ENCODE measurements around the gene INTU.

Gene INTU

GRCh38 chr4:127667116-127667515, 34.4 kb downstream of the INTU start:
- Mint-ChIP-seq H3K9me3 (no peaks in the 10 kb centered on the region), H3K4me3 (no peak overlapping the region), H3K36me3 (no peaks in the 10 kb centered on the region), H3K4me1 (no peaks in the 10 kb centered on the region), H3K27ac (no peak overlapping the region), H3K27me3 (peaks cover under 1% of the 10 kb centered on the region)
- ATAC-seq (ENCODE audit: low read depth) (no peak), DNase-seq (ENCODE audit: low spot score in 2 of 2) (no peak)

GRCh38 chr4:127667772-127668171, 35.0 kb downstream of the INTU start:
- H3K27me3 Mint-ChIP-seq: peaks cover 1% of the 10 kb centered on the region
- H3K27ac Mint-ChIP-seq: no peak overlapping the region
- no peaks in the 10 kb centered on the region for H3K4me1 Mint-ChIP-seq
- no peak for ATAC-seq (ENCODE audit: low read depth)
- H3K36me3 Mint-ChIP-seq: no peaks in the 10 kb centered on the region
- no peak overlapping the region for H3K4me3 Mint-ChIP-seq
- DNase-seq (ENCODE audit: low spot score in 2 of 2): no peak
- H3K9me3 Mint-ChIP-seq: no peaks in the 10 kb centered on the region

DNA sequence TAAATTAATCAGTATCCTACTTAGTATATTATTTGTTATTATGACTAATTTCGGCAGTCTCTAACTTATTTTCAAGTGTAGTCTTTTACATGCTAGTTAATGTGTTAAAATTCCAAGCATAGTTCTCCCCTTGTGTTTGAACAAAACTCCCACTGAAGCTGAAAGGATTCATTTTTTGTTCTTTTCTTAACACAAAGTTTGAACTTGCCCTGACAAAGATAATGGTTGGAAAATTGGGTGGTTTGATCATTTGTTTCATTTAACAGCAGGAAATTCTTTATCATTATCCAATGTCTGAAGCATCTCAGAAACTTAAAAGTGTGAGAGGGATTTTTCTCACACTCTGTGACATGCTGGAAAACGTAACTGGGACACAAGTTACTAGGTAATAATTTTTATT, 36.0 kb downstream of the INTU start:
- DNase-seq (ENCODE audit: low spot score in 2 of 2): no peak
- no peak overlapping the region for H3K4me3 Mint-ChIP-seq
- no peaks in the 10 kb centered on the region for H3K9me3 Mint-ChIP-seq
- no peak for ATAC-seq (ENCODE audit: low read depth)
- peaks cover 1% of the 10 kb centered on the region for H3K27me3 Mint-ChIP-seq
- no peaks in the 10 kb centered on the region for H3K36me3 Mint-ChIP-seq
- no peak overlapping the region for H3K27ac Mint-ChIP-seq
- H3K4me1 Mint-ChIP-seq: no peaks in the 10 kb centered on the region

- Mint-ChIP-seq H3K36me3 (no peaks in the 10 kb centered on the region), H3K4me3 (no peak overlapping the region), H3K4me1 (no peaks in the 10 kb centered on the region), H3K27me3 (peaks cover 1% of the 10 kb centered on the region), H3K9me3 (no peaks in the 10 kb centered on the region), H3K27ac (no peak overlapping the region)
- no peak for DNase-seq (ENCODE audit: low spot score in 2 of 2)
- ATAC-seq (ENCODE audit: low read depth): no peak
Observed at GRCh38 chr4:127669691-127670090, 36.9 kb downstream of the INTU start.

DNA sequence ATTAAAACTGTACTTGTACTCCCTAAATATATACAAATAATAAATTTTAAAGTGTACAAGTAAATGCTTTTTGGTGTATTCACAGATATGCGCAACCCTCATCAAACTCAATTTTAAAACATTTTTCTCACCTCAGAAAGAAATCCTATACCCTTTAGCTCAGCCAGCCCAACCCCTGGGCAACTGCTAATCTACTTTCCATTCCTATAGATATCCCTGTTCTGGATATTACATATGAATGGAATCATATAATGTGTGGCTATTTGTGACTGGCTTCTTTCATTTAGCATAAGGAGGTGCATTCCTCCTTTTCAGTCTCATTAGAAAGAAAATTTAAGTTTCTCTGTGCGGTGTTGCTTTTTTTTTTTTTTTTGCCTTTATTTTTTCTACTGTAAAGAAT, 39.4 kb downstream of the INTU start:
- DNase-seq (ENCODE audit: low spot score in 2 of 2): no peak
- Mint-ChIP-seq H3K4me1 (no peaks in the 10 kb centered on the region), H3K4me3 (no peak overlapping the region), H3K36me3 (no peaks in the 10 kb centered on the region), H3K9me3 (no peaks in the 10 kb centered on the region), H3K27me3 (peaks cover 3% of the 10 kb centered on the region), H3K27ac (no peak overlapping the region)
- ATAC-seq (ENCODE audit: low read depth): no peak

GRCh38 chr4:127685292-127685691, 52.5 kb downstream of the INTU start:
- H3K36me3 Mint-ChIP-seq: no peaks in the 10 kb centered on the region
- no peak overlapping the region for H3K4me3 Mint-ChIP-seq
- no peak for ATAC-seq (ENCODE audit: low read depth)
- no peak for DNase-seq (ENCODE audit: low spot score in 2 of 2)
- H3K9me3 Mint-ChIP-seq: peaks cover 2% of the 10 kb centered on the region
- H3K27ac Mint-ChIP-seq: no peak overlapping the region
- H3K27me3 Mint-ChIP-seq: no peaks in the 10 kb centered on the region
- H3K4me1 Mint-ChIP-seq: no peaks in the 10 kb centered on the region

DNA sequence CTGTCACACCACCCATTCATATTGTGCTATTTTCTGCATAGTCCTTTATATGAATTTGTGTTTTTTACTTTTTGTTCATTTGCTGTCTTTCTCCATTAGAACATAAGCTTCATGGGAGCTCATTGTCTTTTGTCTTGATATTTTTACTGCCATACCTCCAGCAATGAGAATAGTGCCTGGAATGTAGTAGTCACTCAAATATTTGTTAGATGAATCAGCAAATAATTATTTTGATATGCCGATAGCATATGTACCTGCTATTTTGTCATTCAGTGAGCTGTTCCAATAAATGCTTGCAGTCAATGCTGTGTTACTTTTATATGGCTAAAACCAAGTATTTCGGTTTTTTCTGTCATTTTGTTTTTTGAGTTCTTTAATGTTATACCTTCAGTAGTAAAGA, 53.9 kb downstream of the INTU start:
- Mint-ChIP-seq H3K9me3 (peaks cover 2% of the 10 kb centered on the region), H3K4me1 (no peaks in the 10 kb centered on the region), H3K4me3 (no peak overlapping the region), H3K27ac (no peak overlapping the region), H3K27me3 (no peaks in the 10 kb centered on the region), H3K36me3 (no peaks in the 10 kb centered on the region)
- DNase-seq (ENCODE audit: low spot score in 2 of 2) (no peak), ATAC-seq (ENCODE audit: low read depth) (no peak)

DNA sequence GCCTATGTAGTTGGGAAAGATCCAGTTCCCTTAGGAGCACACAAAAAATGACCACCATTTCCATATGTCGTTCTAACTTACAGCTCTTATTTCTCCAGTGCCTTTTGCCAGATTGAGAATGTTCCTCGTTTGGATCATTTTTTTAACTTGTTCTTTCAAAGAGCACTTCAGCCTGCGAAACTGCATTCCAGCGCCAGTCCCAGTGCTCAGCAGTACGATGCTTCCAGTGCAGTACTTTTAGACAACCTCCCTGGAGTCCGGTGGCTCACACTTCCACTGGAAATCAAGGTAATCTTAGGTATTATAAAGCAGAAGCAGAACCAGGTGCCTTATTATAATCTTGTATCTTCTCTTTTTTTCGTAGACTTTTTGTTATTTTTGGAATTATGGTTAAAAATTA, 54.8 kb downstream of the INTU start:
- H3K27me3 Mint-ChIP-seq: peaks cover 3% of the 10 kb centered on the region
- H3K27ac Mint-ChIP-seq: no peak overlapping the region
- H3K4me3 Mint-ChIP-seq: no peak overlapping the region
- H3K36me3 Mint-ChIP-seq: no peaks in the 10 kb centered on the region
- H3K9me3 Mint-ChIP-seq: peaks cover 2% of the 10 kb centered on the region
- no peaks in the 10 kb centered on the region for H3K4me1 Mint-ChIP-seq
- ATAC-seq (ENCODE audit: low read depth): no peak
- DNase-seq (ENCODE audit: low spot score in 2 of 2): no peak

DNA sequence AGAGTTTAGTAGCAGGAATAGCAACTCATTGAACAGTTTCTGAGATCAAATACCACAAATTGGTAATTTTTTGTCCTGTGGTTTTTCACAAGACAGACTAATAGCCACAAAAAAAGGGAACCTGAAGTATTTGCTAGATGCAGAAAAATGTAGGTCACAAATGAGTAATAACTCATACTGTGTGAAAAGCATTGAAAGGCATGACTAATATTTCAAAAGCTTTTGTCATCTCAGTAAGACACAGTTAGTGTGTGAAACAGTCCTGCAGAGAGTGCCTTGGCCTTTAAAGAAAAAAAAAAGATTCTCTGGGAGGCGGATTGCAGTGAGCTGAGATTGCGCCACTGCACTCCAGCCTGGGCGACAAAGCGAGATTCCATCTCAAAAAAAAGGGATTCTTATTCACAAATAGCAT, 66.0 kb downstream of the INTU start:
- no peak for DNase-seq (ENCODE audit: low spot score in 2 of 2)
- peaks cover 9% of the 10 kb centered on the region for H3K9me3 Mint-ChIP-seq
- no peak for ATAC-seq (ENCODE audit: low read depth)
- no peaks in the 10 kb centered on the region for H3K4me1 Mint-ChIP-seq
- no peak overlapping the region for H3K27ac Mint-ChIP-seq
- no peaks in the 10 kb centered on the region for H3K36me3 Mint-ChIP-seq
- peaks cover 3% of the 10 kb centered on the region for H3K27me3 Mint-ChIP-seq
- no peak overlapping the region for H3K4me3 Mint-ChIP-seq

DNA sequence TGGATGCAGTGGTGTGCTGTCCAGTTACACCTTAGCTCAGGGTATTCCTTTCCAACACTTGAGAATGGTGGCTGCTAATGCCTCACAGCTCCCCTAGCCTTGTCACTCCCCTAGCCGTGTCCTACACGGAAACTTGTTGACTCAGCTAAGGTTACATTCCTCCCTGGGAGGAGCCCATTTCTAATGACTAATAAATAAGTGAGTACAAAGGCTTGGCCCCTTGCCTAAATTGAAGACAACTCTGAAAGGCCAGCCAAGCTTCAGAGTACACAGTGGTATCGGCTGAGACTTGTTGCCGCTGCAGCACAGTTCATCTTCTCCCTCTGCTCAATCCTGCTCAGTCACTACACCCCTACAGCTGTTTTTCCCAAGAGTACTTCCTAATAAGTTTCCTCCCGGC, 76.2 kb downstream of the INTU start:
- H3K27ac Mint-ChIP-seq: no peak overlapping the region
- DNase-seq (ENCODE audit: low spot score in 2 of 2) (no peak), ATAC-seq (ENCODE audit: low read depth) (no peak)
- no peaks in the 10 kb centered on the region for H3K4me1 Mint-ChIP-seq
- H3K27me3 Mint-ChIP-seq: peaks cover 3% of the 10 kb centered on the region
- H3K4me3 Mint-ChIP-seq: no peak overlapping the region
- no peaks in the 10 kb centered on the region for H3K9me3 Mint-ChIP-seq
- H3K36me3 Mint-ChIP-seq: no peaks in the 10 kb centered on the region

DNA sequence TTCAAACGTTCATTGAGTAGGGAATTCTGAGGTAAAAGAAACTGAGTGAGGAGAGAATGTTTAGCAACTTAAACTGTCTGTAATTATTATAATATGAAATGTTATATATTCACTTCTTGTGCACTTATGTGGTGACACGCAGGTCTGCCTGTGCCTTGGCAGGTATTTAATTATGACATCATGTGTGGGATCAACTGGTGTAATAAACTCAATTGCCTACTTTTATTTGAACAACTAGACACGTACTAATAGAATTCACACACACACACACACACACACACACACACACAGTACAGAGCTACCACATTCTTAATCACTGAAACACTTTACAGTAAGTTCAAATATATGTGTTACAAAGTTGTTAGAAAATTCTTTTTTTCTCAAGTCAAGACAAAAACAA, 76.7 kb downstream of the INTU start:
- Mint-ChIP-seq H3K27me3 (peaks cover 6% of the 10 kb centered on the region), H3K36me3 (no peaks in the 10 kb centered on the region), H3K4me1 (no peaks in the 10 kb centered on the region), H3K4me3 (no peak overlapping the region), H3K9me3 (no peaks in the 10 kb centered on the region), H3K27ac (no peak overlapping the region)
- DNase-seq (ENCODE audit: low spot score in 2 of 2): no peak
- no peak for ATAC-seq (ENCODE audit: low read depth)

DNA sequence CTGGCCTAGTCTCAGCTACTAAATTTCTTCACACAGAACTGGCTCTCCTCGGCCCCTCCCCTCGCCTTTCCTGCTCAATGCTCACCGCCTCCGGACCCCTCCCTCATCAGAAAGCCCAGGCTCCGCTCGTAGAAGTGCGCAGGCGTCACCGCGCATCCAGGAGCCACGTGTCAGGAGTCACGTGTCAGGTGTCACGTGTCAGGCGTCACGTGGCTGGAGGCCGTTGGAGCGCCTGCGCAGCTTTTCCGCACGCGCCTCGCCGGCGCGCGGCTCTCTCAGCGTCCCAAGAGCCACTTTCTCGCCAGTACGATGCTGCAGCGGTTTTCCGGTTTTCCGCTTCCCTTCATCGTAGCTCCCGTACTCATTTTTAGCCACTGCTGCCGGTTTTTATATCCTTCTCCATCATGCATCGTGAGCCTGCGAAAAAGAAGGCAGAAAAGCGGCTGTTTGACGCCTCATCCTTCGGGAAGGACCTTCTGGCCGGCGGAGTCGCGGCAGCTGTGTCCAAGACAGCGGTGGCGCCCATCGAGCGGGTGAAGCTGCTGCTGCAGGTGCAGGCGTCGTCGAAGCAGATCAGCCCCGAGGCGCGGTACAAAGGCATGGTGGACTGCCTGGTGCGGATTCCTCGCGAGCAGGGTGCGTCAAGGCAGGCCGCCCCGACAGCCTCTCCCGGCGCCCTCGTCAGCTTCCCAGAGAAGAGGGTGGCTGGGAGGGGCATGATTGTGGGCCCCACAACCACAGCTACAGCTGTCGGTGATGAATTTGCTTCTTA, 97.6 kb downstream of the INTU start, which contains the start of gene SLC25A31:
Gene SLC25A31 (plus strand): TSS at position 259 of the 772 bp plus-strand sequence. CDS start 146 bp downstream, at position 405.
- Mint-ChIP-seq H3K36me3 (no peaks in the 10 kb centered on the region), H3K27ac (no peak within 1 kb of the TSS), H3K27me3 (no peaks in the 10 kb centered on the region), H3K4me3 (no peak within 1 kb of the TSS), H3K9me3 (no peaks in the 10 kb centered on the region), H3K4me1 (no peaks in the 10 kb centered on the region)
- DNase-seq (ENCODE audit: low spot score in 2 of 2): no peak
- no peak for ATAC-seq (ENCODE audit: low read depth)

GRCh38 chr4:127731406-127731805, 98.6 kb downstream of the INTU start:
- ATAC-seq (ENCODE audit: low read depth) (no peak), DNase-seq (ENCODE audit: low spot score in 2 of 2) (no peak)
- Mint-ChIP-seq H3K4me1 (no peaks in the 10 kb centered on the region), H3K36me3 (no peaks in the 10 kb centered on the region), H3K27ac (no peak overlapping the region), H3K9me3 (no peaks in the 10 kb centered on the region), H3K4me3 (no peak overlapping the region), H3K27me3 (no peaks in the 10 kb centered on the region)

DNA sequence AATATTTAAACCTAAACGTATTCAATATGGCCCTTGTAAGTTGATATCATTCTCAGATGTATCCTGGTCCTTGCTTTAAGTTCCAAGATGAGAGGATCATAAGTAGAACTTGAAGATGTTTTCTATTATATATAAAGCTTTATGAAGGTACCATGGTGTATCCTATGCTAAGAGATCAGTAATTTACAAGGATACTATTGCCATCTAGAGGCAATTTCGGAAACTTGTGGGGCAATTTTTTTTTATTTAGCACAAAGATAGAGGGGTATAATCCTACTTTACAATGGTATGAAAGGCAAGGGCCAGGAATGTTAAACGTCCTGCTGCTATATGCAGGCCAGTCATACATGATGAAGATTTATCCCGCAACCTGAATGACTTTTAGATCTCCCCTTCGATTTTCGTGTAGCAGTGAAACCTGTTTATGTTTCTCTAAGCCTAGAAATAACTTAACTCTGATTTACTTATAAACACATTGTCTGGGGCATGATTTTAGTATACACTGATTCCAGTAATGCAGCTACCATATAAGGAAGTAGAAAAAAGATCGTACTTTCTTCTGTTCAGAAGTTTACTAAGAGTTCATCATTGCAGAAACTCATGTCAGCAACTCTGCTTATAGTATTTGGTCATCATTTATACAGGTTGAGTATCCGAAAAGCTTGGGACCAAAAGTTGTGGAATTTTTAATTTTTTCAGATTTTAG, 100.0 kb downstream of the INTU start:
- no peaks in the 10 kb centered on the region for H3K27me3 Mint-ChIP-seq
- ATAC-seq (ENCODE audit: low read depth): no peak
- DNase-seq (ENCODE audit: low spot score in 2 of 2): no peak
- H3K27ac Mint-ChIP-seq: no peak overlapping the region
- H3K4me1 Mint-ChIP-seq: no peaks in the 10 kb centered on the region
- H3K9me3 Mint-ChIP-seq: no peaks in the 10 kb centered on the region
- H3K36me3 Mint-ChIP-seq: no peaks in the 10 kb centered on the region
- H3K4me3 Mint-ChIP-seq: no peak overlapping the region

DNA sequence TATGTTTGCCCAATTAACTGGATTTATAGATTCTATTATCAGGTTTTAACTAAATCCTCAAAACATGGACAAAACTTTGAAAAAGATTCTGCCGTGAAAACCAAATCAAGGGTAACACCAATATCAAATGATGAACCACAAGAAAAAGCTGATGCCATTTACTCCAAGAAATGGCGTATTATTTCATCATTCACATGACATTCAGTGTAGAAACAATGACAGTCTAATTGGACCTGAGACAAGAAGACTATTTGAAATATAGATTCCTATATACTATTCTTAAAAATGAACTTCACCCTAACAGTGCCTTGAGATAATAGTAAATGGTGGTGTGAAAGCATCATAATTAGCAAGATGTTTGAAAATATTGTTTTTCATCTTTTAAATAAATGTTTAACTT, 102.2 kb downstream of the INTU start:
- Mint-ChIP-seq H3K36me3 (no peaks in the 10 kb centered on the region), H3K4me1 (no peaks in the 10 kb centered on the region), H3K9me3 (no peaks in the 10 kb centered on the region), H3K27me3 (no peaks in the 10 kb centered on the region), H3K27ac (no peak overlapping the region), H3K4me3 (no peak overlapping the region)
- no peak for DNase-seq (ENCODE audit: low spot score in 2 of 2)
- no peak for ATAC-seq (ENCODE audit: low read depth)

All from memory B cell (primary cell).